ENCODE data around the gene CNGA1.
A peak's percentile ranks its signal among the peaks of the same experiment; 100 is the strongest.

Gene CNGA1

DNA sequence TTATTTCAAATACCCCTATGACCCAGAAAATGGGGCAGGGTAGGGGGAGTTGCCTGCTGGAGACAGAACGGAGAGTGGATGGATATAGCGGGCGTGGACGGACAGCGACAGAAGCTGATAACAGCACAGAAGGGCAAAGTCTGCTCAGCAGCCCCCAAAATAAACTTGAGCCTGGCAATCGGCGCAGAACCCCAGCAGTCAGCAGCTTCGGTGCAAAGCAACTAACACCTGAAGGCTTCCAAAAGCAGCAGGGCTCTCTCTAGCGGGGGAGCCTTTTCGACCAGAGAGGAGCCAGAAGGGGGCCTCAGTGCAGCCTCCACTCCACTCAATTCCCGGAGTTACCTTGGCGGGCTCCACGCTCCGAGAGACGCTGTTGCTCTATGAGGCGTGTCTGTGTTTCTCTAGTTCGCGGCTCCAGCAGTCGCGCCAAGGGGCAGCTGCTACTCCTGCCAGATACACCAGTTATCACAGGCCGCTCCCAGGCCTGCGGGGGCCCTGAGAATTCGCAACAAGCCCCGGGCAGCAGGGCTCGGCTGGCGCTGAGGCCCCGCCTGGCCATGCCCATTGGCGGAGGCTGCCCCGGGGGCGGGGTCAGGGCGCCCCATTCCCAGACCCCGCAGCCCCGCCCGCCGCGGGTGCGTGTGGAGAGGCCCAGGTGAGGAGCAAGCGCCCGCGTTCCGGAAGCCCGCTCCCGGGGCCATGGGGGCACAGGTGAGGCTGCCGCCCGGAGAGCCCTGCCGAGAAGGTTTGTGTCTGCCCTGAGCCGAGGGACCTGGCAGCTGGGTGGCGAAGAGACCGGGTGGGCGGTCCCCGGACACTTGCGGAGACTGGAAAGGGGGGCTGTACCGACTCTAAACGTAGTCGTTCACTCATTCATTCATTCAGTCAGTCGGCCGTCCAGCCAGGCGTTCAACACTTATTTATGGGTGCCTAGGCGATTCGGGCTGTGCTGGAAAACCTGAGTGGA is at the start of gene CNGA1, which contains the start of gene NIPAL1:
Gene CNGA1 (minus strand): TSS at position 541 of the 967 bp plus-strand sequence. CDS start 63,992 bp downstream, outside the sequence.
Gene NIPAL1 (plus strand): TSS at position 632 of the 967 bp plus-strand sequence. CDS start 68 bp downstream, at position 700.
- peak; percentile 64 to 91 (median 76) for DNase-seq

DNA sequence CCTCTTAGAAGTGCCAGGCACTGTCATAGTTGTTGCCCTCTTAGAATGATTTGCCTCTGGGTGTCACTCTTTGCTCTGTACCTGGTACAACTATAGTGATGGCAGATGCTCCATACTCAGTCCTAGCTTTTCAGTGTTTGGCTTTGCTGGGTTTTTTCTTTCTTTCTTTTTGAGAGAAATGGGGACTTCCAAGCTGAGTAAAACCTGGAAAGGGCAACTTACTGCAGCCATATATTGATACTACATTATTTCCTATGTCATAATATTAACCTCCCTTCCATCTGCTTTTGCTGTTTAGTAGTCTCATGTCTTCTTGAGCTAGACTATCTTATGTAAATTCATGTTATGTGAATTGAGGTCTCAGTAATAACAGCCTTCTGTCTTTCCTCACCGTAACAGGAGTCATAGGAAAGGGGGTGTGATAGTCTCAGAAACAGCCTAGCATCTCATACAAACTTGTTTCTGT is 49.1 kb upstream of the CNGA1 start:
- DNase-seq = no peak

DNA sequence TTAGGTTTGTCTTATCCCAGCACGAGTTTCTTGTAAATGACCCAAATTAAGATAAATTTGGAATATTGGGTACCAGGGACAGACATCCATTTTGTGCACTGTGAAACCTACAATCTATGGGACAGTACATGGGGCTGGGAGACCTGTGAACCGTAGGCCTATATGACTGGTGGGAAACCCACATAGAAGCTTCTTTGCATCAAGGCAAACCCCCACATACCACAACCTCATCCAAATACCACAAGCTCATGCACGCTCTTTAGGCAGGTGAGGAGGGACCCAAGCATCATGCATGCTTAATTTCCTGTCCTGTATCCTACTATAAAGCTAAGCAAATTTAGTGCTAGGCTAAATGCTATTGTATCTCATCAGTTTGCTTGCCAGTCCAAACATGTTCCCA is 47.9 kb upstream of the CNGA1 start:
- no peak for DNase-seq

DNA sequence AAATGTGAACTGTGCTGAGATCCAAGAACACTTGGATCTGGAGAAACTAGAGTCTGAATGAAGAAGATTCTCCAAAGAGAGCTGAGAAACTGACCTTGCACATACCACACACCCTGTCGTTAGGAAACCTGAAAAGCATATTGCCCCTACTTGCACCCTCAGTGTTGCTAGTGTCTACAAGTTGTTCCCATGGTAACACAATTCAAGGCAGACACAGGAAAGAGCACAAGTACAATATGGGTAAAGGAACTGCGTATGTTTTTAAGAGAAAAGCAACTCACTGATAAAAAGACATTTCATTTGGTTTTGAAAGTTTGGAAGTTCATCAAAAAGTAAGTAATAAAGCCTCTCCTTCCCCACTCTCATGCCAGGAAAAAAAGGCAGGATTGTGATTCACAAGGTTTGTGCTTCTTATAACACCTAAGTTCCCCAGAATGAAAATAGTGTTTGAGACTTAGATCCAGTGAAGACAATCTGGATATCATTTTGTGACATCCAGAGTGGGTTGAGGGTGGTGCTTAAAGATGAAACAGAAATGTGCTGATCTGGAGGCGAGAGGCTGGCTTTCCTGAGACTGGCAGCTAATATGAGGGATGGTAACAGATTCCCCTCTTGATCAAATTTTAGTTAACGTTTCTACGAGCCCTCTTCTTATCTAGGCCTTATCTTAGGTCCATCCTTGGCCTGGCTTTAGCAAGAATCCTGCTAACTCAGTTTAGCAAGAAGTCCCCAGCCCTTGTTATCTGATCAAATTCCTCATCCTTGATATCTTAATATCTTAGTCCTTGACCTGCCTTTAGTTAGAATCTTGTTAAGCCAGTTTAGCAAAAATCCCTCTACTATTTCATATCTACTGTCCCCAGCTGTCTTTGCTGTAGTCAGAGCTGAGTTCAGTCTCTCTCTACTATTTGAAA is 42.4 kb upstream of the CNGA1 start:
- DNase-seq = no peak

DNA sequence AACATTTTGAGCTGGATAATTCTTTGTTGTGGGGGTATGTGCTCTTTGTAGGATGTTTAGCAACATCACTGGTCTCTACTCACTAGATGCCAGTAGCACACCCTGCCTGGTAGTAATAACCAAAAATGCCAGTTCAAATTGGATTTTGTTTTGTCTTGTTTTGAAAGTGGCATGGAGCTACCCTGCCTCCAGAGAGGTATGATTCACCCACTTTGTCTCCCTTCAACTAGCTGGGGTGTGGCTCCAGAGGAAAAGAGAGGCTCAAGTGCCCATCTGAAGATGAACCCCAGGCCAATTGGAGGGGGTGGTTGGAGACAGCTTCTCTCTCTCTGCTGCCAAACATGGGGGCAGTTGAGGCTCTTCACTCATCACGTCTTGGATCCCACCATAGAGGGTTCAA is 34.6 kb upstream of the CNGA1 start:
- DNase-seq = no peak

DNA sequence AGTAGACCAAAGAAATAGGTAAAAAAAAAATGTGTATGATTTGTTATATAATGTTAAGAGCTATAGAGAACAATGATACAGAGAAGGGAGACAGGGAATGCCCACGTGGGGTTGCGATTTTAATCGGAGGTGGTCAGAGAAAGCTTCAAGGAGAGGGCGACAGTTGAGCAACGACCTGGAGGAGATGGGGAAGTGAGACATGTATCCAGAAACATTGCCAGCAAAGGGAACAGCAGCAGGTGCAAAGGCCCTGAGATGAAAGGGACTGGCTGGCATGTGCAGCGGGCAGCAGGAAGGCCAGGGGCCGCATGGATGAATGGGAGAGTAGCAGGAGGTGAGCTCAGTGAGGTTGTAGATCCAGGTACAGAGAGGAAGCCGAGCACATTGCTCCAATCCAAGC is 33.0 kb upstream of the CNGA1 start:
- DNase-seq = peak in 1 of 3 donors; percentile 6

DNA sequence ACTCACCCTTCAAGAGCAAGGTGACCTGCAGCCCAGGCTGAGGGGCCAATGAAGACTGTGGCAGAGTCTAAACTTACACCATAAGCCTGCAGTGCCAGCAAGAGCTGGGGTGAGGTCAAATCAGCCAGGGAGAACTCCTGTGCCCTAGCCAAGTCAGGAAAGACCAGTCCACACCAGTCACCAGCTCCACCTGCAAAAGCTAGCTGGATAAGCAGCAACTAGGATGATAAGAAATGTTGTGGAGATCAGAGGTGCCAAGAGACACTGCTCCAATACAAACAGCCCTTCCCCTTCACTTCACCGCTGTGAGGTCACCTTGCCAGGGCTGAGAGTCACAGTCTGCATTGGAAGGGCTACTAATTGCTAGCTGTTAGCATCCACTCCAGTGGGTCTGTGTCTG is 31.4 kb upstream of the CNGA1 start:
- peak in 1 of 3 donors; percentile 8 for DNase-seq

DNA sequence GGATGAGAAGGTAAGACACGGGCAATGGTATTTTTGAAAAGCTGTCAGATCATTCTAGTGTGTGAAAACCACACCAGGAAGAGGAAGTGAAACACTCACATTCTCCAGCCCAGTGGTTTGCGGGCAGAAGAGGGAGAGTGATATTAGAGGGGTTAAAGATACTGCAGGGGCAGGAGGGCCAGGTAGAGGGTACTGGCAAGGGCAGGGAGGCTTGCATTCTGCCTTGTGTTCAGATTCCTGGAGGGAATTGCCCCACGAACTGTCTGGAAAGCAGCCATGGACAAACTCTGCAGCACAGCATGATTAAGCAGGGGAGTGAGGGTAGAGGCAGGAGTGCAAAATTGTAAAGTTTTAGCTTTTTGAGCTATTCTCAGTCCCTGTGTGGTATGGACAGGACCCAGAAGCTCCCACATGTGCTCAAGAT is 31.0 kb upstream of the CNGA1 start:
- DNase-seq = peak; percentile 48 to 62 (median 58)

DNA sequence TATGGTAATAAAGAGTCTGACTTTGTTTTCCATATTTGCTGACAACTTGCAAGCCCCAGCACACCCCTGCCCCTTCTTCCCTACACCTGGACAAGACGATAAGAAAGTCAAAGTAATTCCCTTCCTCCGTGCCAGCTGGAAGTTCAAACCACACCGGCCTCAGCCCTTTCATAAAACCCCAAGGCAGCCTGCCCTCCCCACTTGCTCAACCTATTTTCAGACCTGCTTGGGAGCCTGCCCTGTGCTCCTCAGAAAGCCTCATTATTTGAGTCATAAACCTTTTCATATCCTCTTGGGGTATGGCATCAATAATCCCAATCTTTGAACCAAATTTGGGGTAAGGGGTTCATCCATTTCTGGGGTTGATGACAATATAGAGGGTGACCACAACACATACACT is 29.6 kb upstream of the CNGA1 start:
- no peak for DNase-seq

DNA sequence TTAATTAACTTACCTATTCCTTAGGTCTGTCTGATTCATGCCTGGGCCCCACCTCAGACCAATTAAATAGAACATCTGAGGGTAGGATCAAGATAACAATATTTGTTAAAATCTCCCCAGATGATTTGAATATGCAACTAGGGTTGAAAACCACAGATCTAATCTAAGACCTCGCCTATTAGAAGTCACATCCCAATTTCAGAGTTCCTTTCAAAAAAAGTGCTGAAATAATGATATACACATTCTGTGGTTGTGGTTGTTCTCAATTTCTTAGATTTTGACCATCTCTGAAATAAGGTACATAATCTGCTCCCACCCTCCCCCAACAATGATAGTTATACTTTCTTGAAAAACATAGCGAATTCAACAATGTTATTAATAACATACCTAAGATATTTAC is 27.8 kb upstream of the CNGA1 start:
- no peak for DNase-seq

DNA sequence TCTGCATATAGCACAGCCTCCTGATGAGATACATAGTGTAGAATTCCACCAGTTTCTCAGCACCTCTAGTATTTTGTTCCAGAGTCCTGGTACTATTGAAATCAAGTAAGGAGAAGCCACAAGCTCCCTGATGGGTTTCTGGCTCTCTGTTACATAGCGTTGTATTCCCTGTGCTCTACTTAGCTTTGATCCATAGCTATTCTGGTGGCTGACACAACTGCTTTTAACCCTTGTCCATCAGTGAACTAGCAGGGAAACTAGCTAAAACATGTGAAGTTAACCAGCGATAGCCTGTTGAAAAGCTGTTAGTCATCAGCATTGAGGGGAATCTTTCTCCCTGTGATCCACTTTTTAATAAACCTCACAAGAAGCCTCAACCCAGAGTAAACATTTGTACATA is 27.0 kb upstream of the CNGA1 start:
- peak in 1 of 3 donors; percentile 15 for DNase-seq

DNA sequence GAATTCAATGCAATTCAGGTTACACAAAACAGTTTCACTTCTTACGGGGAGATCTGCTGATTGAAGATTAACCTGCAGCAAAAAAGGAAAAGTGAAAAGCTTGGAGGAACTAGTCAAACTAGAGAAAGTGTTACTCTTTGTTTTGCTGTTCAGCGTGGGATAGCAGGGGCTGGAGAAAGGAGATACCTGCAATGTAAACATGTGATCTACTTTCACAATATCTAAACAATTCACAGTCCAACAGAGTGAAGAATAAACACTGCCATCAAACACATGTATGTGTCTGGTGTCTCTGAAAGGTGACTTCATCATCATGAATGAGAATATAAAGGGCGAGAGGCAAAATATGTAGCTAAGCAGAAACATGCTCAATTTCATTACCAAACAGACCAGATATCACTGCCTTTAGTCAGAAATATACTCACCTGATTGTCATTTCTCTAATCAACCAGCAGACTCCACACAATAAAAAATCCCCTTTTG is 26.5 kb upstream of the CNGA1 start:
- DNase-seq = peak in 1 of 3 donors; percentile 10

DNA sequence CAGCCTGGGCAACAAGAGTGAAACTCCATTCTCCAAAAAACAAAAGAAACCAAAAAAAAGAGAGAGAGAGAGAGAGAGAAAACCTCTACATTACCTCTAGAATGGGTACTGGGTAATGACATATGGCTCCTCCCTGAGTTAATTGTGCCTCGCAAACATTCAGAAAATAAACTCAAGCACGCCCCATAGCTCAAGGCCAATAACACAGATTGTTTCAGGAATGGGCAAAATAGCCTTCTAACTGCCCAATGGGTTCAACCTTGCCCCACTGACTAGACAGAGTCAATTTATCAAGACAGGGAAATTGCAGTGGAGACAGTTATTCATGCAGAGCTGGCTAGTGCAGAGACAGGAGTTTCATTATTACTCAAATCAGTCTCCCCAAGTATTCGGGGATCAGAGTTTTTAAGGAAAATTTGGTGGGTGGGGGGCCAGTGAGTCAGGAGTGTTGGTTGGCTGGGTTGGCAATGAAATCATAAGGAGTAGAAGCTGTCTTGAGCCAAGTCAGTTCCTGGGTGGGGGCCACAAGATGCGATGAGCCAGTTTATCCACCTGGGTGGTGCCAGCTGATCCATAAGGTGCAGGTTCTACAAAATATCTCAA is 25.2 kb upstream of the CNGA1 start:
- DNase-seq = no peak

DNA sequence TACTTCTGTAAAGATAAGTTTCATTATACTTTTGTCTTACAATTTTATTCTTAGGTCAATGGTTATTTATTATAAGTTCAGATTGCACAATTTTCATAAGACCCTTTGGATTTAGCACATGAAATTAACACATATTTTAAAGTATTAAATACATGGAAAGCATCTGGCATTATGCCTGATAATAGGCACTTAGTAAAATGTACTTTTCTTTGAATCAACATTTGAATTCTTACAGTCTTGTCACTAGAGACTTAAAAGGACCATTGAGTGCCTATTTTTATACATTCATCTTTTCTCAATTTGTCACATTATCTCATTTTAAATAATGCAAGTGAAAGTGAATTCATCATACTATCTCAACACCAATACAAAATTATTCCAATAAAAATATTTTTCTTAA is 23.1 kb upstream of the CNGA1 start:
- DNase-seq = no peak

DNA sequence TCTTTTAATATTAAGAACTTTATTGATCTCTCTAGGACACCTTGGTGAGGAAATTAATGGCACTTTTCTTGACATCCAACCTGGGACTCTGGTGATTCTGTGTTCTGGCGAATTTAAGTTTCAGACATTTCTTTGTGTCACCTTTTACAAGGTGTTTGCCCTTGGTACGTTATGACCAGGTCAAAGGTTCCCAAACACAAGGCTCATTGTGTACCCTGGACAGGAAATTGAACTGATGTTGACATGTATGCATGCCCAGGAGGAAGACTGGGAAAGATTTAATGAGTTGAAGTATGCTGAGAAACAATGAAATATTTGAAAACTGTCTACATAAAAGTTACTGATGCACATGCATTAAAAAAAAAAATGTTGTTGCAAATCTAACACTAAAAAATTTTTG is 22.2 kb upstream of the CNGA1 start:
- DNase-seq = no peak

DNA sequence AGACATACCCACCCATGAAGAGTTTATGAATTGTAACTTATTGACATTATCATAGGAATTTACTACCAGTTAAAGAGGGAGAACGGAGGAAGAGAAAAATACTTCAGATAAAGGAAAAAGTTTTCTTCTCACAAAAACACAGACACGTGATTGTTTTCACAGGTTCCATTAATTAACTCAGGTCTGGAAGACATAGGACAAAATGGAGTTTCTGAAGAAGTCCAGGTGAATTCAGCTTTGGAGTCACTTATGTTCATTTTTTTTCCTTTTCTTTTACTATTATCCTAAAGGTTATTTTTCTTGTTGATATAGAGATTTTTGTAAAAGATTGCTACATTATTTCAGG is 20.6 kb upstream of the CNGA1 start:
- DNase-seq = no peak

DNA sequence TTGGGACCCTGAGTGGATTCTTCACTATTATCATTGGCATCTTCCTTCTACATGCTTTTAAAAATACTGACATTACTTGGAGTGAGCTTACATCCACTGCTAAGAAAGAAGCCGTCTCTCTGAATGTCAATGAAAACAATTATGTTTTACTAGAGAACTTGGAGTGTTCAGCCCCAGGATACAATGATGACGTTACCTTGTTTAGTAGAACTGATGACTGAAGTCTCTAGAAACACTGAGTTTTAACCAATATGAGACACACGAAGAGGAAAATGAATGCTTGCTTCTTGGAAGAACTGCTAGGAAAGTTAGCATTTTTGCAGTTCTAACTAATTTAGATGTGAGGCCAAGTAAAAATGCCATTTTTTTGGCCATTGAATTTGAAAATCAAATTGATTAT is 19.5 kb upstream of the CNGA1 start:
- DNase-seq = no peak

DNA sequence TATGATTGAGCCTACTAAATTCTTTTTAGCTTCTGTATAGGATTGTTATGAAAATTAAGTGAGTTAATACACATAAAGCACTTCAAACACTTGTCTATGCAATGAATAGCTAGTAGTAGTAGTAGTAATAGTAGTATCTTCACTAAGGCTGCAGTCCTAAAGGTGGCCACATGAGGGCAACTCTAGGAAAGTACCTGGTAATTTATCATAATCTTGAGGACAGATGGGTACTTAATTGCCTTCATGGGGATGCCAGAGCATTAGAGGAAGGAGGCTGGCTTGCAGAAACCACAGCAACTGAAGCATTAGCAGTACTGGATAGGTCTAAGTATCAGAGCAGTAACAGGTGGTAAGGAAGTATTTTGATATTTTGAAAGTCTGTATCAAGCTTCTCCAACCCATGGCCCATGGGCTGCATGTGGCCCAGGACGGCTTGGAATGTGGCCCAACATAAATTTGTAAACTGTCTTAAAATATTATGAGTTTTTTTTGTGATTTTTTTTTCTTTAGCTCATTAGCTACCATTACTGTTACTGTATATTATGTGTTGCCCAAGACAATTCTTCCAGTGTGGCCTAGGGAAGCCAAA is 17.4 kb upstream of the CNGA1 start:
- peak; percentile 65 to 66 (median 66) for DNase-seq

DNA sequence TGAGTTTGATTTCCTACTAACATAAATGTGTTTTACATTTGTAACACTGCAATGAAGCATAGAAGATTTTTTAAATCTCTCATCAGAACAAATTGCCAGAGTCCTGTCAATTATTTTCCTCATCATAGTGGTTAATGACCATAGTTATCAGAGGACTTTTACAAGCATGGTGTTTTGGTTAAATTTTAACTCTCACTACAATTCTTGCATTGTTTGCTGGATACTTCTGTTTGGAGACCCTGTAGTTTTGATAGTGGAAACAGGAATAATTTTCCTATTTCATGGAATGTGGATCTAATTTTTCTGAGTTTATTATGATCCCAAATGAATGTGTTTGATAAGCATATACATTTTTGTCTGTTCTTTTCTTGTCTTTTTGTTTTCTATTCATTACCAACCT is 16.9 kb upstream of the CNGA1 start:
- DNase-seq = no peak

DNA sequence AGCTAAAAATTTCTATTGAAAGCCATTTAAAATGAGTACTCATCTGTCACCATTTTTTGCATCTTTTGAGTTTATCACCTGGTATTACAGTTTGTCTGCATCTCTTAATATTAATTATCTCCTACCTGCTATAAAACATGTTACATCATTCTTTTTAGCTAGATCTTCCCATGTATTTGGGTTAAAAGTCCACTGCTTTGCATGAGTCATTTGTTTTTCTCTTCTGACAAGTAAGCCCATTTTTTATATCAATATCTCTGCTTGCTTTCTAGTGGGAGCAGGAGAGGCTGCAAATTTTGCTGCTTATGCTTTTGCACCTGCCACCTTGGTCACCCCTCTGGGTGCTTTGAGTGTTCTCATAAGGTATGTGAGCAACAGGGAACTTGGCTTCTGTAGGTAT is 16.2 kb upstream of the CNGA1 start:
- DNase-seq = no peak

DNA sequence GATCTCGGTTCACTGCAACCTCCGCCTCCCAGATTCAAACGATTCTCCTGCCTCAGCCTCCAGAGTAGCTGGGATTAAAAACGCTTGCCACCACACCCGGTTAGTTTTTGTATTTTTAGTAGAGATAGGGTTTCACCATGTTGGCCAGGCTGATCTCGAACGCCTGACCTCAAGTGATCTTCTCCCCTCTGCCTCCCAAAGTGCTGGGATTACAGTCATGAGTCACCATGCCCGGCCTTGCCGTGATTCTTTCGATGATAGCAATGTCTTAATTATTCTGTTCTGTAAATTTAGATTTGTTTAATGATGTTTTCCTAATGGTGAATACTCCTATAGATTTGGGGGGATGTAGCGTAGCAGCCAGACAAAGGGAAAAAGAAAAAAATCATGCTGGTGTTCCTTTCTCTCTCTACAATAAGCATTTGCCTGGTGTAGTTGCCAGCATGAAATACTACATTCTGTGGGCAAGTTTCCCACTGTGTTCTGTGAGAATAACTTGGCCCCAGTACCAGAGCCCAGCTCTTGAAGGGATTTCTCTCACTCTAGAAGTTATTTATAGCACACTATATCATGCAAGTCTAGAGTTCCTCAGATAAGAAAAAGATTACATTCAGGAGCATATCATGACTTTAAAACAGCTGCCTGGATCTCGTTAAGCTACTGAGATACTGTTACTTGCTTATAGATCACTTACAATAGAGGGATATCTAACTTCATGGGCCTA is 15.5 kb upstream of the CNGA1 start:
- no peak for DNase-seq

DNA sequence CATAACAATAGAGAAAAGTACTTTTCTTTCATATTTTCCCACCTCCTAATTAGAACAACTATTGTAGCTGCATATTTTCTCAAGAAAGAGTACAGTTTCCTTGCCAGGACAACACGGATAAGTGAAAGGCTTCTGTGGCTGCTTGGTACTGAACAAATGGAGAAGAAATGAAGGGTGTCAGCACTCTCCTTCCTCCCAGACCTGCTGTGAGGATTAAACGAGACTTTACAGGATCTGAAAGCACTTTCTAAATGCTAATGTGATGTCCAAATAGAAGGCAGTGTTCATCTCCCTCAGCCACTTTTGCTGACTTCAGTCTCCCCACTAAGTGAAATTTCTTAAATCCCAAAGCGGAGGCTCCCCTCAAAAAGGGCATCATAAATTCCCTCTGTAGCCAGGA is 14.0 kb upstream of the CNGA1 start:
- DNase-seq = no peak
